ENCODE results near the gene VWA3B.

DNA sequence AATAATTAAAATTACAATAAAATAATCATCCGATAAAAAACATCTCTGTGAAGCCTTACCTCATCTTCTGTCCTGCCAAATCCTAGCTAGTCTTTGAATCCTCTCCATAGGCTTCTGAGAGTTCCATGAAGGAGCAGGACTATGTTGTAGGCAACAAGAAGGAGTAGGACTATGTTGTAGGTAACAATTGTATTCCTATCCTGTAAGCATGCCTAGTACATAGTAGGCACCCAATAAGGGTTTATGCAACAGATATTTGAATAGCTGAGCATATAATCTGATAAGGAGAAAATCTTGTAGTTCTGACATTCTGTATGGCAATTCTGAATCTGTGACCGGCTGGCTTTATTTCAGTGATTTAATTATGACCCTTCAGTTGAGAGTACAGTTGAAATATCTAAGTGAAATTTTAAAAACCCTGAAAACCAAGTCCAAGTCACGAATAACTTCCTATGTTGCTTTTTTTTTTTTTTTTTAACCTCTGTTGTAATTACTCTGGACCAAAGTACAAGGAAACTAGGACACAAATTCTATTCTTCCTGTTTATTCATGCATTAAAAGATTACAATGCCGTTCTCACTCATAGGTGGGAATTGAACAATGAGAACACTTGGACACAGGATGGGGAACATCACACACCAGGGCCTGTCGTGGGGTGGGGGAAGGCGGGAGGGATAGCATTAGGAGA is 27.8 kb downstream of the VWA3B start:
- TF ChIP-seq CTCF (conservative IDR thresholded peaks at IDR 0.05; ENCODE audit: low read depth, low read length) (no peak), EZH2 (IDR thresholded peaks at IDR 0.05; ENCODE audit: borderline replicate concordance, low read depth, low read length, poor library complexity, severe bottlenecking) (no peak)

Data from A673 (cell line).